Measurements from ENCODE around the gene SEMG1.

Gene SEMG1

DNA sequence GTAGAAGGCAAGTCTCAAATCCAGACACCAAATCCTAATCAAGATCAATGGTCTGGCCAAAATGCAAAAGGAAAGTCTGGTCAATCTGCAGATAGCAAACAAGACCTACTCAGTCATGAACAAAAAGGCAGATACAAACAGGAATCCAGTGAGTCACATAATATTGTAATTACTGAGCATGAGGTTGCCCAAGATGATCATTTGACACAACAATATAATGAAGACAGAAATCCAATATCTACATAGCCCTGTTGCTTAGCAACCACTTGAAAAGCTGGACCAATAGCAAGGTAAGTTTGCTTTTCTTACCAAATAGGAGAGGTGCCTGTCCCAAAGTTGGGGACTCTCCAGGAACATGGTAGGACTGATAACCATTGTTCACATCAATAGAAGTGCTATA is 16.3 kb downstream of the SEMG1 start:
- DNase-seq = no peak

DNA sequence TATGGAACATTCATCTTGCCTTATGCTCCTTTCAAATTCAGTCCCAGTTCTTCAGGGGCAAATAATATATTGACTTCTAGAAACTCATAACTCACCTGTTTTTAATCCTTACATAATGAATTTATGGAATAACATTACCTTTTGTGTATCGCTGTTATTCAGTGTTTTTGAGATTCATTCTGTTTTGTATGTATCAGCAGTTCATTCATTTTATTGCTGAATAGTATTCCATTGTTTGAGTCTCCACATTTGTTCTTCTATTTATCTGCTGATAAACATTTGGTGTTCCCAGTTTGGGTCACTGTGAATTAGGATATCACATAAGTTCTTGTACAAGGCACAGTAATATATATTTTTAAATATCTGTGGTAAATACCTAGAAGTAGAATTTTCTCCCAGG is 19.5 kb downstream of the SEMG1 start:
- no peak for DNase-seq

- no peak for DNase-seq
Observed at GRCh38 chr20:45229264-45230056, 22.6 kb downstream of the SEMG1 start.

GRCh38 chr20:45230631-45231030 is 23.8 kb downstream of the SEMG1 start:
- no peak for DNase-seq

DNA sequence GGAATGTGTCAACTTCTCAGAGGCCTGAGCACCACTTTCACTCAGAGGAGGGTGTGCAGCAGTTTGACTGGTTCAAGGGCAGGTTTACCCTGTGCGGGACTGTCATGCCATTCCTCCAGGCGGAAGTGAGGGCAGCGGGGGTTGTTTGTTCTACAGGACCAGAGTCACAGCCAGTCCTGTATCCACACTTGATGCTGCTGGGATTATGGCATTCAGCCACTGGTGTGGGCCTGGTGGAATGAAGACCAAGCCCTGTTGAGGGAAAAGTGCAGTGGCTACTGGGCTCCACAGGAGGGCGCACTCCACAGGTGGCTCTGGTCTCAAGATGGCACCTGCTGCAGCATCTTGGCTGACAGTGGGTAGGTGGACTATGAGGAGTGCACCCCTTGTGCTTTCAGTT is 29.2 kb downstream of the SEMG1 start:
- DNase-seq = no peak

GRCh38 chr20:45238139-45238538 is 31.3 kb downstream of the SEMG1 start:
- no peak for DNase-seq

GRCh38 chr20:45246109-45246508 is 39.3 kb downstream of the SEMG1 start:
- no peak for DNase-seq

DNA sequence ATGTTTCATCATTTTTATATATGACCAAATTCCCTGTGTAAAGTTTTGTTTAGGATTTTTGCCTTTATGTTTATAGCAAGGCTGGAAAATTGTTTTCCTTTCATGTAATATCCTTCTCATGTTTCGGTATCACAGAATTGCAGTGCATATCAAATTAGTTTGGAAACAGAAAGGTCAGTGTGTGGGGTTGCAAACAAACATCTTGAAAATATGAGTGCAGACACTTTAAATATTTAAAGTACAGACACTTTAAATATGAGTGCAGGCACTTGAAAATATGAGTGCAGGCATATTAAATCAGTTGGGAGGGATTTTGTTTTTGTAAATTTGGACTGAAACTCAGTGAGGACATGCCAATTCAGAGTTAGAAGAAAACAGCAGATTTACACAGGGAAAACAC is 41.0 kb downstream of the SEMG1 start:
- no peak for DNase-seq

DNA sequence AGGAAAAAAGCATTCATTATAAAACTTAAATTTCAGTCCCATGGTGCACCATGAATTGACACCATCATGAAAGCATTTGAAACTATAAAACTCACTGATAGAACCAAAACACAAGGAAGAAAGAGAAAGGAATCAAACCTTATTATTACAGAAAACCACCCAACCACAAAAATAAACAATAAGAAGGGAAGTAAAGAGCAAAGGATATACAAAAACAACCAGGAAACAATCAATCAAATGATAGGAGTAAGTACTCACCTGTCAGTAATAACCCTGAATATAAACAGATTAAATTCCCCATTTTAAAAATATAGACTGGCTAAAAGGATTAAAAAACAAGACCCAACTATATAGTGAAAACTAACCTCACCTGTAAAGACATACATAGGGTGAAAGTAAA is 41.8 kb downstream of the SEMG1 start:
- no peak for DNase-seq

- DNase-seq = no peak
Observed at GRCh38 chr20:45251884-45252560, 45.2 kb downstream of the SEMG1 start.

- DNase-seq = no peak
Observed at GRCh38 chr20:45253261-45253660, 46.4 kb downstream of the SEMG1 start.

DNA sequence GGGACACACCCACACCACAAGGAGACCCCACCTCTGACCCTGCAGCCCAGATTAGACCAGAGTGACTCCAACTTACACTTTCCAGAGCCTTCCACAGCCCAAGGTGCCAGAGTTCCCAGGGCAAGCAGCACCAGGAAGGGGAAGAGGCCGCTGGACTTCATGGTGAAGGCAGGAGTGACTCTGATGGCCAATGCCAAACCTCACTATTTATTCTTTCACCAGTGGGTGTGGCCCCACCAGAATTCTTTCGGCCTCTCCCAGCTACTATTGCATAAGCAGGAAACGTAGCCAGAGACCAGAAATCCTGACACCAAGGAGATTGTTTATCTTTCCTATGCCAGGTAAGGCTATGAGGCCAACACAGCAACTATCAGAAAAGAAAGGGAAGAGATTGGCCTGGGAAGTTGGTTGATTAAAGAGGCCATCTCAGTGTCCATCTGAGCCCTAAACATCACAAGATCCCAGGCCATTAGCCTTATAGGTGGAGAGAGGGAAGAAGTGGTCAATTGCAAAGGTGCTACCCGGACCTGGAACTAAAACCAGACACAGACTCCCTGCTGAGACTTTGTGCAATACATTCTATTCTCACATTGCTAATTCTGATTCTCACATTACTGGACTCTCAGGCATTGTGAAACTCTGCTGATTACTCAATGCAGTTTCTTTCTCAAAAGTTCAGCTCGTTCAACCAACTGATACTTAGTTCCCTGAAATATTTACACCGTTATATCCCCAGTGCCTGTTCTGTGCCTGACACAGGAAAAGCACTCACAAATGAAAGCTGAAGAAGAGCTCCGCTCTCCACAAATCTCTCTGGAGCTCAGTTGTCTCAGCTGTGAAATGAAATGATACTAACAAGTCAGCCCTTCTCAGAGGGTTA is 47.8 kb downstream of the SEMG1 start, which contains the start of gene SLPI:
TSS of gene SLPI (minus strand) at position 182 of the 880 bp plus-strand sequence. CDS start at position 161, 21 bp downstream.
- DNase-seq = no peak

DNA sequence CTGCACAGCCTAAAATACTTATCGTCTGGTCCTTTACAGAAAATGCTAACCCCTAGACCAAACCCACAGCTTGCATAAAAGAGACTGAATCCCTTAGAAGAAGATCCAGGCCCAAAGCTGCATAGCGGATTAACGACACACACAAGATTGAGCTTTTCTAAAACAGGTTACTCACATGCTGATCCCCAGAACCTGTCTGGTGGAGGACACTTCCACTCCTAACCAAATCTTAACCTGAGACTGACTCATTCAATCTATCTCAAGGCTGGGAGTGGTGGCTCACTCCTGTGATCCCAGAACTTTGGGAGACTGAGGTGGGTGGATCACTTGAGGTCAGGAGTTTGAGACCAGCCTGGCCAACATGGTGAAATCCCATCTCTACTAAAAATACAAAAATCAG is 50.3 kb downstream of the SEMG1 start:
- DNase-seq = no peak

DNA sequence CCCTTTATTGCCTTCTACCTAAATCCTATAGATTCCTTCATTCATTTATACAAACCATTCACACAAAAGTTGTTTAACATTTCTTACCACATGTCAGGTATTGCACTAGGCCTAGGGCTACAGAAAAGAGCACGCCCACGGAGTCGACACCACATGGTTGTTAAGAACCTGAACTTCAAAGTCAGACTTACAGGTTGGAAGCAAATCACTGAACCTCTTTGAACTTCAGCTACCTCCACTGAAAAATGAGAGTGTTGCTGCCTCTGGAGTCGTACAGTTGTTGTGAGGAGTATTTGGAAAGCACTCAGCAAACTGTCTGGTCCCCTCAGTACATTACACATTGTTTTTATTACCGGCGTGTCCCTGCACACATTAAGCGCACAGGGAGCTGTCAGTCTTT is 50.9 kb downstream of the SEMG1 start:
- no peak for DNase-seq

DNA sequence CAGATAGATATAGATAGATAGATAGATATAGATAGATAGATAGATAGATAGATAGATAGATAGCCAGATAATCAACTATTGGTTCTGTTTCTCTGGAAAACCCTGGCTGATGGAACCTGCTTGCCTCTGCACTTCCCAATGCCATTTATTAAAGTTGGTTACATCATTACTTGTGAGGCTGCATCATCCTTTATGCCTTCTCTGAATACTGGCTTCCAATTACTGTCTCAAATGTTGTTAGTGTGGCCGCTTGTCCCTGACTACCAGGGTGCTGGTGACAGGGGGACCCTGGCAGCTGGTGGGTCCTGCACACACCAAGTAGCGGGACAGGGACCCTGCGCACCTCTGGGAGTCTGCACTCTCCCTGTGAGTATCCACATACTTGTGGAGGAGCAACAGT is 51.4 kb downstream of the SEMG1 start:
- no peak for DNase-seq

GRCh38 chr20:45258664-45259063 is 51.8 kb downstream of the SEMG1 start:
- DNase-seq = no peak
